CD4-positive, CD25-positive, alpha-beta regulatory T cell (primary cell): ENCODE measurements around the gene NF2. TPM values are rescaled to one million over a fixed set of nuclear protein-coding genes. Genes with fewer than 3 reads are reported as not detected.

ENCODE experiments used
- ATAC-seq, 2 donors: fragments of 150-1000 bp; cut with Tn5 transposase; one replicate each; pipeline ENCODE4 v1.10.0; 2021; ENCODE audit warnings: low read depth in 2 of 2, moderate number of reproducible peaks in 2 of 2, moderate library complexity in 1 of 2
- DNase-seq, 3 donors: peaks; one replicate each; pipeline versions ENCODE4 v3.0.0 to v3.0.0-alpha.2; 2012 to 2022; ENCODE audit warnings: mixed read lengths in 1 of 3
- H3K27ac ChIP-seq: one replicate; pipeline ENCODE4 v1.7.0; 2013; ENCODE audit warnings: mild to moderate bottlenecking, low read length; ENCODE audit not compliant: insufficient read depth, poor library complexity, severe bottlenecking
- H3K27me3 ChIP-seq: one replicate; pipeline ENCODE4 v1.7.0; 2013; ENCODE audit warnings: low read length; ENCODE audit not compliant: control insufficient read depth, insufficient read depth
- H3K36me3 ChIP-seq: one replicate; pipeline ENCODE4 v1.7.0; 2013; ENCODE audit warnings: mild to moderate bottlenecking, low read length, moderate library complexity; ENCODE audit not compliant: control insufficient read depth, insufficient read depth
- H3K4me1 ChIP-seq: 2 replicates; pipeline ENCODE4 v1.7.0; 2013; ENCODE audit warnings: mild to moderate bottlenecking, low read length; ENCODE audit not compliant: insufficient read depth, control insufficient read depth, poor library complexity, severe bottlenecking
- H3K4me3 ChIP-seq: one replicate; pipeline ENCODE4 v1.7.0; 2013; ENCODE audit warnings: low read depth, mild to moderate bottlenecking, low read length, moderate library complexity
- H3K9me3 ChIP-seq, 2 experiments: 1 replicate in 1 of 2; 2 replicates in 1 of 2; pipeline ENCODE4 v1.7.0; 2013; ENCODE audit warnings: low read length in 2 of 2, mild to moderate bottlenecking in 1 of 2, moderate library complexity in 1 of 2; ENCODE audit not compliant: control insufficient read depth in 2 of 2
- H3K27ac Mint-ChIP-seq, 3 donors: one replicate each; pipeline ENCODE4 v1.8.0; 2020 to 2022; ENCODE audit warnings: mild to moderate bottlenecking in 3 of 3, mixed read lengths in 3 of 3, moderate library complexity in 2 of 3
- H3K27me3 Mint-ChIP-seq: one replicate; pipeline ENCODE4 v1.8.0; 2022; ENCODE audit warnings: mild to moderate bottlenecking, mixed read lengths
- H3K36me3 Mint-ChIP-seq: one replicate; pipeline ENCODE4 v1.8.0; 2020; ENCODE audit warnings: mixed read lengths
- H3K4me1 Mint-ChIP-seq, 4 donors: one replicate each; pipeline ENCODE4 v1.8.0; 2020 to 2022; ENCODE audit warnings: mixed read lengths in 4 of 4, mild to moderate bottlenecking in 1 of 4
- H3K4me3 Mint-ChIP-seq, 4 donors: one replicate each; pipeline ENCODE4 v1.8.0; 2020 to 2022; ENCODE audit warnings: mild to moderate bottlenecking in 4 of 4, mixed read lengths in 4 of 4, moderate library complexity in 3 of 4
- H3K9me3 Mint-ChIP-seq, 7 donors: one replicate each; pipeline ENCODE4 v1.8.0; 2020 to 2022; ENCODE audit warnings: mixed read lengths in 7 of 7, mild to moderate bottlenecking in 3 of 7, moderate library complexity in 2 of 7
- polyA plus RNA-seq, 4 donors: library from polyadenylated mRNA; unstranded; fragments of 300-500 nt; fragmentation: Illumina TruSeq; gene quantifications; one replicate each; pipeline ENCODE4 v1.2.3, GENCODE V29; 2021
- total RNA-seq: library from RNA; stranded (reverse); gene quantifications from one replicate; pipeline ENCODE4 v1.2.3, GENCODE V29; 2022

Gene NF2
- total and polyA plus RNA-seq, 5 donors from 2014 or later: 16.4 to 31.6 (median 20.0) TPM

DNA sequence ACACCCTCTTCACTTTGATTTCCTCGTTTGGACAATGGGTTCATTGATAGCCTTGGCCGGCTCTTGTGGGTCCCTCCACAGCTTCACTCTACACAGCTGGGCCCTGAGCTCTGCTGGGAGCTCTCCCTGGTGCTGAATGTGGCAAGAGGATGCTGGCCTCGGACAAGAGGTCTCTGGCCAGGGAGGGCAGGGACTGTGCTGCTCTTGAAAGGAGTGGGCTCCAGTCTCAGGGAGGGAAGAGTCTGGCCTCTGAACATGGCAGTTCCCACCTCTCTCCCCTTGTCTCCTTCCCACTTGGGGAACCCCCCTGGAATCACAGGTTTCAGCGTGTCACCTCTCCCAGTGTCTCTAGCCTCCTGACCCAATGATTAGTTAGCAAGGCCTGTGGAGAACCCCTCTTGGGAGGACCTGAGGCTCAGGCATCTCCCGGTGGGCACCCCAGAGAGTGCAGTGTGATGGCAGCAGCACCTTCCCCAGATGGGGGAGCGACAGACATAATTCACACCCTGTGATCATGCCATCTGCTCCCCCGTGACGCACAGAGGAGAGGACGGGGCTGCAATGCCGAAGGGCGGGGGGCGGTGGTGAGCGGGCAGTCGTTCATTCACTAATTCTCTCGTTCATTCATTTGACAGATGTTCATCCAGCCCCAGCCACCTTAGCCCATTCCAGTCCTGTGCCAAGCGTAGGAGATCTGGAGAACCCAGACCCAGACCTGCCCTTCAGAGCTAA, 113.5 kb downstream of the NF2 start:
- peaks cover 5% of the 10 kb centered on the region for H3K4me1 ChIP-seq
- ATAC-seq (no peak), DNase-seq (peak in 2 of 3 donors; percentile 9 to 39)
- H3K4me3 ChIP-seq: no peak overlapping the region
- Mint-ChIP-seq H3K4me3 (no peak overlapping the region), H3K4me1 (peaks cover 0 to 12% (median 0%) of the 10 kb centered on the region in 4 donors), H3K27ac (no peak overlapping the region), H3K27me3 (peaks cover 55% of the 10 kb centered on the region), H3K36me3 (no peaks in the 10 kb centered on the region), H3K9me3 (peaks cover 0 to 2% (median 0%) of the 10 kb centered on the region in 7 donors)
- H3K27me3 ChIP-seq: peaks cover 3% of the 10 kb centered on the region
- no peaks in the 10 kb centered on the region for H3K9me3 ChIP-seq
- no peak overlapping the region for H3K27ac ChIP-seq
- no peaks in the 10 kb centered on the region for H3K36me3 ChIP-seq

- H3K4me1 ChIP-seq: peaks cover 5% of the 10 kb centered on the region
- Mint-ChIP-seq H3K27me3 (peaks cover 57% of the 10 kb centered on the region), H3K4me3 (no peak overlapping the region), H3K27ac (no peak overlapping the region), H3K4me1 (peaks cover 0 to 12% (median 0%) of the 10 kb centered on the region in 4 donors), H3K9me3 (peaks cover 0 to 2% (median 0%) of the 10 kb centered on the region in 7 donors), H3K36me3 (no peaks in the 10 kb centered on the region)
- peaks cover 3% of the 10 kb centered on the region for H3K27me3 ChIP-seq
- no peak for DNase-seq
- H3K9me3 ChIP-seq: no peaks in the 10 kb centered on the region
- no peak for ATAC-seq
- H3K4me3 ChIP-seq: no peak overlapping the region
- no peak overlapping the region for H3K27ac ChIP-seq
- H3K36me3 ChIP-seq: no peaks in the 10 kb centered on the region
Measured at GRCh38 chr22:29717789-29718188, 114.4 kb downstream of the NF2 start.

DNA sequence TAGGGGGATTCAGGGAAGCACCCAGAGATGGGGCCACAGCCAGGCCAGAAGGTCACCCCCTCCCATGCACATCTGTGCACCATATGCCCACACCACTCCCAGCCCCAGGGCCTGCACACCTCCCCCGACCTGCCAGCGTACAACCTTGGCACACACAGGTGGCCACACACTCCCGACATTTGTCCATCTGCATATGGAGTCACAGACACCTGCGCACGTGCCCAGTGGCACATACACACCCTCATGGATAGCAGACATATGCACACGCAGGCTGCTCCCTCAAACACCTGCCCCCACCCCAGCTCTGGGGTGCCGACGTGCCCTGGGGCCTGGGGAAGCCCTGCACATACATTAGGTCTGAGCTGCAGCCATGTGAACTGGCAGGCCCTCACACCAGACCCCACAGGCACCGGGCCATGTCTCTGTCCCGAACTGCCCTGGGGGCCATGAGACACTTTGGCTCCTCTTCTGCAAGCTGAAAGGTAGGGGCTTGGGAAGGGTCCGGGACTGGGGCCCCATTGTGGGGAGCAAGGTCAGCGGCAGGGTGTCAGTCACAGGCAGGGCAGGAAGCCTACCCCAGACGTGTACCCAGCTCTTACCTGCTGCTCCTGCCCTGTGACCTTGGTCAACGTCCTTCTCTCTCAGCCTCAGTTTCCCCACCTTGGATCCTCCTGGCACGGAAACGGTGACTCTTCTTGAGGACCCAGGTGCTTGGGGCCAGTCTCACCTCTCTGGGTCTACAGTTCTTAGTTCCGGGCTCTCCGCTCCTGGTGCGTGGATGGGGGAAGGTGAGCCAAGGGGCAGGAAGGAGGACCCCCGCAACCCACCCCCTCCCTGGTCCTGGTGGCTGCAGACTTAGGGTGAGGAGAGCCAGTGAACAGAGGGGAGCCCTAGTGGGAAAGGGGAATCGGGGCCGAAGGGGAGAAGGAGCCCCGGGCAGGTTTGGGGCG, 115.8 kb downstream of the NF2 start:
- Histone ChIP-seq H3K27ac (no peak overlapping the region), H3K9me3 (no peaks in the 10 kb centered on the region), H3K4me1 (peaks cover 5% of the 10 kb centered on the region), H3K36me3 (no peaks in the 10 kb centered on the region), H3K4me3 (no peak overlapping the region), H3K27me3 (peaks cover 3% of the 10 kb centered on the region)
- Mint-ChIP-seq H3K4me3 (peak overlapping the region in 2 of 4 donors; percentile 21 to 33), H3K36me3 (no peaks in the 10 kb centered on the region), H3K27ac (no peak overlapping the region), H3K9me3 (peaks cover 0 to 2% (median 0%) of the 10 kb centered on the region in 7 donors), H3K4me1 (peaks cover 0 to 12% (median 0%) of the 10 kb centered on the region in 4 donors), H3K27me3 (peaks cover 72% of the 10 kb centered on the region)
- ATAC-seq (no peak), DNase-seq (no peak)

GRCh38 chr22:29719899-29720645, 116.6 kb downstream of the NF2 start, which contains the start of gene CABP7:
CABP7 (plus strand) TSS chr22:29720003; CDS start chr22:29720425, 422 bp downstream.
- H3K36me3 Mint-ChIP-seq: no peaks in the 10 kb centered on the region
- Histone ChIP-seq H3K4me1 (peaks cover 5% of the 10 kb centered on the region), H3K27ac (no peak within 1 kb of the TSS), H3K9me3 (no peaks in the 10 kb centered on the region), H3K27me3 (peaks cover 3% of the 10 kb centered on the region), H3K4me3 (no peak within 1 kb of the TSS), H3K36me3 (no peaks in the 10 kb centered on the region)
- no peak for ATAC-seq
- H3K9me3 Mint-ChIP-seq: no peaks in the 10 kb centered on the region
- peak within 1 kb of the TSS in 2 of 4 donors; percentile 21 to 33 for H3K4me3 Mint-ChIP-seq
- peaks cover 67% of the 10 kb centered on the region for H3K27me3 Mint-ChIP-seq
- no peak within 1 kb of the TSS for H3K27ac Mint-ChIP-seq
- H3K4me1 Mint-ChIP-seq: peaks cover 0 to 12% (median 0%) of the 10 kb centered on the region in 4 donors
- DNase-seq: no peak

DNA sequence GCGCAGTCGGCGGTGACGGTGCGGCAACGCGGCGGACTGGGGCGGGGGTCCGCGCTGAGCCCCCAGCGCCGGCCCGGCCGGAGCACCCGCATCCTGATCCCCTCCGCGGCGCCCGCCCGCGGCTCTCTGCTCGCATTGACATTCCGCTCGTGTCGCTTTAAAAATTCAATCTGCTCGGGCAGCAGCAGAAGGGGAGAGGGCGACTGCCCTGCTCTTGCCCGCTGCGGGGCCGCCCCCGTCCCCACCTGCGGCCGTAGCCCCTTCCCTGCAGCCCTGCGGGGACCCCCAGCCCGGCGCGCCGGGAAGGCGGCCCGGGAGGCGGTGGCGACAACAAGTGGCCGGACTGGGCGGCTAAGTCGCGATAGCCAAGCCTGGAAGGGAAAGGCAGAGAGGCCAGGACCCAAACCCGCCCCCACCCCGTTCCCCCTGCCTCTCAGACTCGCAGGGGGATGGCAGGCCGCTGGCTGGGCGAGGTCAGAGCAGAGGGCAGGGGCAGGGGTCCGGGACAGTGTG, 117.4 kb downstream of the NF2 start:
- H3K4me1 ChIP-seq: peaks cover 5% of the 10 kb centered on the region
- H3K27ac Mint-ChIP-seq: no peak overlapping the region
- ATAC-seq: no peak
- no peaks in the 10 kb centered on the region for H3K36me3 ChIP-seq
- no peaks in the 10 kb centered on the region for H3K9me3 ChIP-seq
- no peak overlapping the region for H3K4me3 Mint-ChIP-seq
- peaks cover 62% of the 10 kb centered on the region for H3K27me3 Mint-ChIP-seq
- H3K27ac ChIP-seq: no peak overlapping the region
- no peak overlapping the region for H3K4me3 ChIP-seq
- peaks cover 3% of the 10 kb centered on the region for H3K27me3 ChIP-seq
- DNase-seq: no peak
- no peaks in the 10 kb centered on the region for H3K36me3 Mint-ChIP-seq
- no peaks in the 10 kb centered on the region for H3K9me3 Mint-ChIP-seq
- peaks cover 0 to 12% (median 0%) of the 10 kb centered on the region in 4 donors for H3K4me1 Mint-ChIP-seq

DNA sequence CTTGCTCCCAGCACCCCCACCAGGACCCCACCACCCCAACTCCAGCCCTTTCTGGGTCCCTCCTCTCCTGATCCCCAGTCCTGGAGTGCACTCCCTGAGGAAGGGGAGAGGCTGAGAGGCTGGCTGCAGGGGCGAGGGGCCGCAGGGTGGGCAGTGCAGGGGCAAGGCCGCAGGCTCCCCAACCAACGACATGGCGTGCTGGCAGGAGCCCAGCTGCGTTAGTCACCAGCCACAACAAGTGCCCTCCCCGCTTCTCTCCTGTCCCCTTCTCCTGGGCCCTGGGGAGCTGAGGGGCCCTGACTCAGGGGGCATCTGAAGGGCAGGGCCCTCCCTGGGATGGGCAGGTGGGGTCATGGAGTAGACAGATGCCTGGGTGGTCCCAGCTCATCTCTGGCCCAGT, 118.7 kb downstream of the NF2 start:
- Mint-ChIP-seq H3K4me3 (no peak overlapping the region), H3K27me3 (peaks cover 52% of the 10 kb centered on the region), H3K4me1 (peaks cover 0 to 12% (median 0%) of the 10 kb centered on the region in 4 donors), H3K9me3 (no peaks in the 10 kb centered on the region), H3K27ac (no peak overlapping the region), H3K36me3 (no peaks in the 10 kb centered on the region)
- Histone ChIP-seq H3K36me3 (no peaks in the 10 kb centered on the region), H3K27ac (no peak overlapping the region), H3K4me3 (no peak overlapping the region), H3K4me1 (peaks cover 5% of the 10 kb centered on the region), H3K27me3 (peaks cover 3% of the 10 kb centered on the region), H3K9me3 (no peaks in the 10 kb centered on the region)
- no peak for DNase-seq
- no peak for ATAC-seq

GRCh38 chr22:29722587-29722986, 119.2 kb downstream of the NF2 start:
- Histone ChIP-seq H3K27me3 (peaks cover 3% of the 10 kb centered on the region), H3K4me3 (no peak overlapping the region), H3K36me3 (no peaks in the 10 kb centered on the region), H3K9me3 (no peaks in the 10 kb centered on the region), H3K4me1 (peaks cover 5% of the 10 kb centered on the region), H3K27ac (no peak overlapping the region)
- Mint-ChIP-seq H3K27me3 (peaks cover 48% of the 10 kb centered on the region), H3K27ac (no peak overlapping the region), H3K4me1 (peaks cover 0 to 12% (median 0%) of the 10 kb centered on the region in 4 donors), H3K9me3 (no peaks in the 10 kb centered on the region), H3K36me3 (no peaks in the 10 kb centered on the region), H3K4me3 (no peak overlapping the region)
- no peak for ATAC-seq
- DNase-seq: no peak
